GM21528 (cell line): ENCODE measurements around the gene UFC1.
A peak's percentile ranks its signal among the peaks of the same experiment; 100 is the strongest.
"Not testable (repeated sequence)": the region's sequence is repeated elsewhere in the genome, so short reads cannot be mapped to it uniquely, and the experiment has no call there.

Source experiments
- ATAC-seq: cut with Tn5 transposase; IDR thresholded peaks from one replicate; pipeline ENCODE4 v1.9.1; 2021; ENCODE audit warnings: mild to moderate bottlenecking, moderate library complexity; ENCODE audit not compliant: unreplicated experiment, low FRiP score

Gene UFC1

GRCh38 chr1:161153682-161154337, at the start of gene UFC1:
Gene UFC1 (plus strand): TSS chr1:161153978. CDS start chr1:161153998, 20 bp downstream.
- ATAC-seq, result peak; percentile 80

- ATAC-seq, result no peak
Observed at GRCh38 chr1:161106431-161106830, 47.3 kb upstream of the UFC1 start.

- ATAC-seq, result no peak
Observed at GRCh38 chr1:161111117-161111516, 42.7 kb upstream of the UFC1 start.

GRCh38 chr1:161111527-161111926, 42.3 kb upstream of the UFC1 start:
- no peak for ATAC-seq

- no peak for ATAC-seq
Observed at GRCh38 chr1:161113915-161114314, 39.9 kb upstream of the UFC1 start.

- ATAC-seq, result no peak
Observed at GRCh38 chr1:161114556-161114955, 39.2 kb upstream of the UFC1 start.

GRCh38 chr1:161115132-161115711, 38.6 kb upstream of the UFC1 start:
- ATAC-seq, result no peak

- not testable (repeated sequence) for ATAC-seq
Observed at GRCh38 chr1:161115961-161116360, 37.8 kb upstream of the UFC1 start.

- ATAC-seq, result peak; percentile 79
Observed at GRCh38 chr1:161117759-161118581, 35.8 kb upstream of the UFC1 start, which contains the start of the genes NIT1 and PFDN2. Gene NIT1 (plus strand): TSS chr1:161118105. CDS start chr1:161118177, 72 bp downstream. Gene PFDN2 (minus strand): TSS chr1:161118037. CDS start chr1:161118026, 11 bp downstream.

GRCh38 chr1:161119092-161119903, 34.5 kb upstream of the UFC1 start:
- no peak for ATAC-seq

GRCh38 chr1:161121042-161121650, 32.6 kb upstream of the UFC1 start:
- no peak for ATAC-seq

- no peak for ATAC-seq
Observed at GRCh38 chr1:161121834-161122233, 31.9 kb upstream of the UFC1 start.

GRCh38 chr1:161122967-161123366, 30.8 kb upstream of the UFC1 start:
- ATAC-seq, result no peak

- ATAC-seq, result no peak
Observed at GRCh38 chr1:161127649-161128048, 26.1 kb upstream of the UFC1 start.

- no peak for ATAC-seq
Observed at GRCh38 chr1:161128591-161129420, 25.0 kb upstream of the UFC1 start.

- no peak for ATAC-seq
Observed at GRCh38 chr1:161130266-161130665, 23.5 kb upstream of the UFC1 start.

GRCh38 chr1:161131523-161132409, 22.0 kb upstream of the UFC1 start:
- no peak for ATAC-seq
